ENCODE results near the gene CDK9.
A peak's percentile ranks its signal among the peaks of the same experiment; 100 is the strongest.

GRCh38 chr9:127786773-127787104, 905 bp downstream of the CDK9 start:
- TF ChIP-seq, protein P1, sequence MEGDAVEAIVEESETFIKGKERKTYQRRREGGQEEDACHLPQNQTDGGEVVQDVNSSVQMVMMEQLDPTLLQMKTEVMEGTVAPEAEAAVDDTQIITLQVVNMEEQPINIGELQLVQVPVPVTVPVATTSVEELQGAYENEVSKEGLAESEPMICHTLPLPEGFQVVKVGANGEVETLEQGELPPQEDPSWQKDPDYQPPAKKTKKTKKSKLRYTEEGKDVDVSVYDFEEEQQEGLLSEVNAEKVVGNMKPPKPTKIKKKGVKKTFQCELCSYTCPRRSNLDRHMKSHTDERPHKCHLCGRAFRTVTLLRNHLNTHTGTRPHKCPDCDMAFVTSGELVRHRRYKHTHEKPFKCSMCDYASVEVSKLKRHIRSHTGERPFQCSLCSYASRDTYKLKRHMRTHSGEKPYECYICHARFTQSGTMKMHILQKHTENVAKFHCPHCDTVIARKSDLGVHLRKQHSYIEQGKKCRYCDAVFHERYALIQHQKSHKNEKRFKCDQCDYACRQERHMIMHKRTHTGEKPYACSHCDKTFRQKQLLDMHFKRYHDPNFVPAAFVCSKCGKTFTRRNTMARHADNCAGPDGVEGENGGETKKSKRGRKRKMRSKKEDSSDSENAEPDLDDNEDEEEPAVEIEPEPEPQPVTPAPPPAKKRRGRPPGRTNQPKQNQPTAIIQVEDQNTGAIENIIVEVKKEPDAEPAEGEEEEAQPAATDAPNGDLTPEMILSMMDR (IDR thresholded peaks at IDR 0.05), result peak; percentile 56
- TF ChIP-seq SIN3A (IDR thresholded peaks at IDR 0.05; ENCODE audit: borderline replicate concordance, insufficient read depth, low read depth, low read length) (no peak), TCF7L2 (IDR thresholded peaks at IDR 0.05; ENCODE audit: low read depth, low read length) (no peak), POLR2AphosphoS5 (IDR thresholded peaks at IDR 0.05; ENCODE audit: low read depth, low read length) (no peak)
- TF ChIP-seq, protein P2, sequence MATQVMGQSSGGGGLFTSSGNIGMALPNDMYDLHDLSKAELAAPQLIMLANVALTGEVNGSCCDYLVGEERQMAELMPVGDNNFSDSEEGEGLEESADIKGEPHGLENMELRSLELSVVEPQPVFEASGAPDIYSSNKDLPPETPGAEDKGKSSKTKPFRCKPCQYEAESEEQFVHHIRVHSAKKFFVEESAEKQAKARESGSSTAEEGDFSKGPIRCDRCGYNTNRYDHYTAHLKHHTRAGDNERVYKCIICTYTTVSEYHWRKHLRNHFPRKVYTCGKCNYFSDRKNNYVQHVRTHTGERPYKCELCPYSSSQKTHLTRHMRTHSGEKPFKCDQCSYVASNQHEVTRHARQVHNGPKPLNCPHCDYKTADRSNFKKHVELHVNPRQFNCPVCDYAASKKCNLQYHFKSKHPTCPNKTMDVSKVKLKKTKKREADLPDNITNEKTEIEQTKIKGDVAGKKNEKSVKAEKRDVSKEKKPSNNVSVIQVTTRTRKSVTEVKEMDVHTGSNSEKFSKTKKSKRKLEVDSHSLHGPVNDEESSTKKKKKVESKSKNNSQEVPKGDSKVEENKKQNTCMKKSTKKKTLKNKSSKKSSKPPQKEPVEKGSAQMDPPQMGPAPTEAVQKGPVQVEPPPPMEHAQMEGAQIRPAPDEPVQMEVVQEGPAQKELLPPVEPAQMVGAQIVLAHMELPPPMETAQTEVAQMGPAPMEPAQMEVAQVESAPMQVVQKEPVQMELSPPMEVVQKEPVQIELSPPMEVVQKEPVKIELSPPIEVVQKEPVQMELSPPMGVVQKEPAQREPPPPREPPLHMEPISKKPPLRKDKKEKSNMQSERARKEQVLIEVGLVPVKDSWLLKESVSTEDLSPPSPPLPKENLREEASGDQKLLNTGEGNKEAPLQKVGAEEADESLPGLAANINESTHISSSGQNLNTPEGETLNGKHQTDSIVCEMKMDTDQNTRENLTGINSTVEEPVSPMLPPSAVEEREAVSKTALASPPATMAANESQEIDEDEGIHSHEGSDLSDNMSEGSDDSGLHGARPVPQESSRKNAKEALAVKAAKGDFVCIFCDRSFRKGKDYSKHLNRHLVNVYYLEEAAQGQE (IDR thresholded peaks at IDR 0.05; ENCODE audit: insufficient read depth in 1 of 2, low read depth in 2 of 2, low read length in 1 of 2), result no peak
